Measurements from ENCODE around the gene LRRC8D.

LRRC8D gene

GRCh38 chr1:89934461-89934860 lies 113.6 kb downstream of the LRRC8D start:
- DNase-seq (ENCODE audit: low read depth in 2 of 3, low spot score in 2 of 3): no peak

- DNase-seq (ENCODE audit: low read depth in 2 of 3, low spot score in 2 of 3): no peak
Measured at GRCh38 chr1:89935235-89935634, 114.4 kb downstream of the LRRC8D start.

GRCh38 chr1:89936694-89937093 lies 115.9 kb downstream of the LRRC8D start:
- no peak for DNase-seq (ENCODE audit: low read depth in 2 of 3, low spot score in 2 of 3)

GRCh38 chr1:89938171-89939055 lies 117.6 kb downstream of the LRRC8D start:
- no peak for DNase-seq (ENCODE audit: low read depth in 2 of 3, low spot score in 2 of 3)

- no peak for DNase-seq (ENCODE audit: low read depth in 2 of 3, low spot score in 2 of 3)
Measured at GRCh38 chr1:89939059-89939570, 118.3 kb downstream of the LRRC8D start.

GRCh38 chr1:89939693-89940438 lies 119.0 kb downstream of the LRRC8D start:
- no peak for DNase-seq (ENCODE audit: low read depth in 2 of 3, low spot score in 2 of 3)

GRCh38 chr1:89941110-89941766 lies 120.4 kb downstream of the LRRC8D start:
- no peak for DNase-seq (ENCODE audit: low read depth in 2 of 3, low spot score in 2 of 3)

- no peak for DNase-seq (ENCODE audit: low read depth in 2 of 3, low spot score in 2 of 3)
Measured at GRCh38 chr1:89942014-89942413, 121.2 kb downstream of the LRRC8D start.

GRCh38 chr1:89942825-89943658 lies 122.2 kb downstream of the LRRC8D start:
- no peak for DNase-seq (ENCODE audit: low read depth in 2 of 3, low spot score in 2 of 3)

- no peak for DNase-seq (ENCODE audit: low read depth in 2 of 3, low spot score in 2 of 3)
Measured at GRCh38 chr1:89943846-89944781, 123.3 kb downstream of the LRRC8D start.

- no peak for DNase-seq (ENCODE audit: low read depth in 2 of 3, low spot score in 2 of 3)
Measured at GRCh38 chr1:89945852-89946476, 125.1 kb downstream of the LRRC8D start.

- no peak for DNase-seq (ENCODE audit: low read depth in 2 of 3, low spot score in 2 of 3)
Measured at GRCh38 chr1:89946532-89946931, 125.7 kb downstream of the LRRC8D start.

- DNase-seq (ENCODE audit: low read depth in 2 of 3, low spot score in 2 of 3): no peak
Measured at GRCh38 chr1:89948722-89949345, 128.0 kb downstream of the LRRC8D start.

GRCh38 chr1:89949991-89950624 lies 129.3 kb downstream of the LRRC8D start:
- no peak for DNase-seq (ENCODE audit: low read depth in 2 of 3, low spot score in 2 of 3)

- DNase-seq (ENCODE audit: low read depth in 2 of 3, low spot score in 2 of 3): no peak
Measured at GRCh38 chr1:89950703-89951102, 129.9 kb downstream of the LRRC8D start.

- no peak for DNase-seq (ENCODE audit: low read depth in 2 of 3, low spot score in 2 of 3)
Measured at GRCh38 chr1:89951766-89952604, 131.2 kb downstream of the LRRC8D start.

- no peak for DNase-seq (ENCODE audit: low read depth in 2 of 3, low spot score in 2 of 3)
Measured at GRCh38 chr1:89952605-89953130, 131.8 kb downstream of the LRRC8D start.
